ENCODE results near the gene PBX4. TPM values are rescaled to one million over a fixed set of nuclear protein-coding genes. Genes with fewer than 3 reads are reported as not detected.

The PBX4 gene
- total RNA-seq, 4 donors from 2014 or later = 3.8 to 15.8 (median 5.9) TPM

GRCh38 chr19:19547674-19548336 is 70.7 kb downstream of the PBX4 start:
- H3K4me3 ChIP-seq (ENCODE audit: low read depth, poor library complexity, severe bottlenecking) = no peak overlapping the region
- WGBS, 2 donors = 40 to 45% methylated on average over 12 to 14 of the region's 15 CpGs
- TF ChIP-seq POLR2A (IDR thresholded peaks at IDR 0.05) = no peak
- no peak for TF ChIP-seq CTCF (IDR thresholded peaks at IDR 0.05)
- no peak for DNase-seq (ENCODE audit: low spot score in 2 of 2)
- intact Hi-C loops (cut with DNase I; ENCODE audit: low total_unique reads) = no loop called here

- no peak overlapping the region for H3K4me3 ChIP-seq (ENCODE audit: low read depth, poor library complexity, severe bottlenecking)
- TF ChIP-seq POLR2A (IDR thresholded peaks at IDR 0.05) = no peak
- TF ChIP-seq CTCF (IDR thresholded peaks at IDR 0.05) = no peak
- 26 to 33% methylated on average over 14 to 18 of the region's 19 CpGs for WGBS, 2 donors
- no peak for DNase-seq (ENCODE audit: low spot score in 2 of 2)
- intact Hi-C loops (cut with DNase I; ENCODE audit: low total_unique reads) = no loop called here
These were observed 71.7 kb downstream of the PBX4 start for GRCh38 chr19:19546751-19547162.

- H3K4me3 ChIP-seq (ENCODE audit: low read depth, poor library complexity, severe bottlenecking) = no peak overlapping the region
- TF ChIP-seq POLR2A (IDR thresholded peaks at IDR 0.05) (no peak), CTCF (IDR thresholded peaks at IDR 0.05) (no peak)
- intact Hi-C loops (cut with DNase I; ENCODE audit: low total_unique reads) = no loop called here
- no peak for DNase-seq (ENCODE audit: low spot score in 2 of 2)
- WGBS, 2 donors = 93 to 96% methylated on average over 23 of the region's 23 CpGs
These were observed 72.8 kb downstream of the PBX4 start for GRCh38 chr19:19545707-19546106.

- intact Hi-C loops (cut with DNase I; ENCODE audit: low total_unique reads) = no loop called here
- 92 to 94% methylated on average over 51 of the region's 53 CpGs for WGBS, 2 donors
- H3K4me3 ChIP-seq (ENCODE audit: low read depth, poor library complexity, severe bottlenecking) = no peak overlapping the region
- no peak for TF ChIP-seq POLR2A (IDR thresholded peaks at IDR 0.05)
- no peak for TF ChIP-seq CTCF (IDR thresholded peaks at IDR 0.05)
- DNase-seq (ENCODE audit: low spot score in 2 of 2) = no peak
These were observed 73.4 kb downstream of the PBX4 start for GRCh38 chr19:19544954-19545591.

GRCh38 chr19:19544257-19544953 is 74.1 kb downstream of the PBX4 start:
- H3K4me3 ChIP-seq (ENCODE audit: low read depth, poor library complexity, severe bottlenecking) = no peak overlapping the region
- no peak for DNase-seq (ENCODE audit: low spot score in 2 of 2)
- intact Hi-C loops (cut with DNase I; ENCODE audit: low total_unique reads) = no loop called here
- WGBS, 2 donors = 90% methylated on average over 73 to 74 of the region's 75 CpGs
- TF ChIP-seq POLR2A (IDR thresholded peaks at IDR 0.05) (no peak), CTCF (IDR thresholded peaks at IDR 0.05) (no peak)

Measured in lower leg skin (tissue), 4 donors.